Measurements from ENCODE around the gene POTEJ. TPM values are rescaled to one million over a fixed set of nuclear protein-coding genes. Genes with fewer than 3 reads are reported as not detected.
"Not testable (repeated sequence)": the region's sequence is repeated elsewhere in the genome, so short reads cannot be mapped to it uniquely, and the experiment has no call there.

Gene POTEJ
- total RNA-seq, 1 donor from 2014 or later, result not detected

DNA sequence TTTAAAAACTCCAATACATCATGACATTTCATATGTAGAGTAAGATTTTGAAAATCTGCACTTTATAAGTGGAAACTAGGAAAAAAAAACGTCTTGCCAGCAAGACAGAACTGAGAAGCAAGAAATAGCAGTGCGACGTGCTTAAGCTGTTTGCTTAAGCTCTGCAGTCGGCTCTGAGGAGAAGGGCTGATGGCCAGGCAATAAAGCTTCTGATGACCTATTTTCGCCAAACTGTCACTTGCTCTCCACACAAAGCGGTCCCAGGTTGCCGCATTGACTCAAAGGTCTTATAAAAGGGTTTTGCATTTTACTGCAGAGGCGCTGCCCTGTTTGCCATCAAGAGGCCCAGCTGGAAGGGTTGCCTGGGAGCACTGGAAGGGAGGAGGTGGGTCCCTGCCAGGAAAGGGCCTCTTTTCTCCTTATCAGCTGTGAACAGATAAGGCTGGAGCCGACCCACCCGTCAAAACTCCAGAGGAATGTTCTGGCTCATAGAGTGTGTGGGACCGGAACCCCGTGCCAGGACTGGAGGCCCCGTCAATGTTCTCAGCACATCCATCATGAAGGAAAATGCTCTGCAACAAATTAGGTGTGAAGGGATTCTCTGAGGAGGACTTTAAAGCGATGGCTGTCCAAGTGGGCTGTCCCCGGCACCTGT, 9.5 kb upstream of the POTEJ start:
- DNase-seq (ENCODE audit: low read depth), result not testable (repeated sequence)

DNA sequence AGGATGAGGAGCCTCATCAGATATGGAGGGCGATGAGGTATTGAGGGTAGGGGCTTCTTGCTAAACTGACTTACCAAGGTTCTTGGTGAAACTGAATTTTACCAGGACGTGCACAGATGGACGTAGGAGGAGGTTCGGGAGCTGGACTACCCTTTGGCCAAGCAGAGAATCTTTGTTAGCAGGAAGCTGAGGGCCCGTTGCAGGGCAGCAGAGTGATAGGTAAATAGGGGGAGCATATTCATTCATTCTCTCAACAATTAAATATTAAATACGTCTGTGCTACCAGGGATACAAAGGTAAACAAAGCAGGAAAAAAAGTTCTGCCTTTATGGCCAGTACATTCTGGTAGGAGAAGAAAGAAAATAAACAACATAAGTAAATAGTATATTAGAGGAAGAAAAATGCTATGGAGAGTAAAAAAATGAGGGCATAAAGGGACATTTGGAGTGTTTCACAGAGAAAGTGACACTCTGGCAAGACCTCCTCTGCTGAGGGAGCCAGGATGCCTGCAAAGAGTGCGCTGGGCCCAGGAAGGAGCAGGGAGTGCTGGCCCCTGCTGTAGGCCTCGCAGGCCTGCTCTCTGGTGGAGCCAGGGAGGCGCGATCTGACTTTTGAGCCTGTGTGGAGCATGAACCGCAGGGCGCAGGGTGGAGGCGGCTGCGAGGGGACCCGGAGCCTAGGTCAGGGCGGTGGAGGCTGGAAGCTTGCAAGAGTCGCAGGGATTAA, 2.8 kb upstream of the POTEJ start:
- DNase-seq (ENCODE audit: low read depth), result not testable (repeated sequence)

- not testable (repeated sequence) for DNase-seq (ENCODE audit: low read depth)
Measured at GRCh38 chr2:130609002-130609920, 2.0 kb upstream of the POTEJ start.

GRCh38 chr2:130610486-130610885, 754 bp upstream of the POTEJ start:
- DNase-seq (ENCODE audit: low read depth), result not testable (repeated sequence)

- DNase-seq (ENCODE audit: low read depth), result not testable (repeated sequence)
Measured at GRCh38 chr2:130628784-130629475, 17.7 kb downstream of the POTEJ start.

DNA sequence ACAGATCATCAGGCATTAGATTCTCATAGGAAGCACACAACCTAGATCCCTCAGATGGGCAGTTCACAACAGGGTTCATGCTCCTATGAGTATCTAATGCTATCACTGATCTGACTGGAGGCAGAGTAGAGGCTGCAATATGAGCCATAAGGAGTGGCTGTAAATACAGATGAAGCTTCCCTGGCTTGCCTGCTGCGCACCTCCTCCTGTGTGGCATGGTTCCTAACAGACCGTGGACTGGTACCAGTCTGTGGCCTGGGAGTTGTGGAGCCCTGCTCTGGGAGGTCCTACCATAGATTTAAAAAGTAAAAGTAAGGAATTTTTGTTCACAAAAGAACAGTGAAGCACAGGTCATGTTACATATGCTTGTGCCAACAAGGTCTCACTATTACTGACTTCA, 27.7 kb downstream of the POTEJ start:
- not testable (repeated sequence) for DNase-seq (ENCODE audit: low read depth)

DNA sequence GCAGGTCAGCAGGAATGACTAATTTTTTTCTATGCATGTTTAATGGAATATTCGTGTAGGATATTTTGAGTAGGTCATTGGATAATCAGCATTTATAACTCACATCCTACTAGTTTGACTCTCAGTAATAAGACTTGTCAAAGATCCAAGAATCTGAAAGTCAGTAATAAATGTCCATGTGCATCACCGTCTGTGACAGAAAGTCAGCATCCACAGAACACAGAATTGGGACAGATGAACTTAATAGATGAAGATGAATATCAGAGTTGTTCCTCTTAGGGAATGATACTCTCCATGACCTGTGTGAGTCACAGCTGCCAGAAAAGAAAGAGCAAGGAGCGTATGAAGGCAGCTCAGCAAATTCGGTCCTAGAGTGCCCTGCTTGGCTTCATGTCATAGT, 30.4 kb downstream of the POTEJ start:
- DNase-seq (ENCODE audit: low read depth), result not testable (repeated sequence)

- not testable (repeated sequence) for DNase-seq (ENCODE audit: low read depth)
Measured at GRCh38 chr2:130649285-130649684, 38.0 kb downstream of the POTEJ start.

DNA sequence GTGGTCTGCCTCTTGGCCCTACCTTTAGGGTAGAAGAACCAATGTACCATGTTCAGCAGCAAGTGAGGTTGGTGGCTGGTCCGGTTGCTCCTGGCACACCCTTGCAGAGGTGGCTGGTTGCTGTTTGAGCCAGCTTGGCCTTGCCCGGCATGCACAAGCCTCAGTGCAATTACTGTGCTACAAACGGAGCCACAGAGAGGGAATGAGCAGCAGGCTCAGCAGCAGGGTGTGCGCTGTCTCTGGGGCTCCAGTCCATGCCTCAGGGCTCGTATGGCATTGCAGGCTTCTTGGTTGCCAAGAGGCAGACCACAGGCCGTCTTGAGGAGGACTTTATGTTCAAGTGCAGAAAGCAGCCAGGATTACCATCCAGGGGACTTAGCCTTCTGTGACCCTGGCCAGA, 53.3 kb downstream of the POTEJ start:
- not testable (repeated sequence) for DNase-seq (ENCODE audit: low read depth)

DNA sequence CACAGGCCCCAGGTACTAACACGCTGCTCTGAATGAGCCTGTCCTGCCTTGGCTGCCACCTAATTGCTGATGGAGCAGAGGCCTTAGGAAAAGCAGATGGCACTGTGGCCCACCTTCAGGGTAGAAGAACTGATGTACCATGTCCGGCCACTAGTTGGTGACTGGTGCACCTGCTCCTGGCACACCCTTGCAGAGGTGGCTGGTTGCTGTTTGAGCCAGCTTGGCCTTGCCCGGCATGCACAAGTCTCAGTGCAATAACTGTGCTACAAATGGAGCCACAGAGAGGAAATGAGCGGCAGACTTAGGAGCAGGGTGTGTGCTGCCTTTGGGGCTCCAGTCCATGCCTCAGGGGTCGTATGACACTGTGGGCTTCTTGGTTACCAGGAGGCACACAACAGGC, 54.4 kb downstream of the POTEJ start:
- not testable (repeated sequence) for DNase-seq (ENCODE audit: low read depth)

GRCh38 chr2:130667516-130667915, 56.3 kb downstream of the POTEJ start:
- DNase-seq (ENCODE audit: low read depth), result not testable (repeated sequence)

- not testable (repeated sequence) for DNase-seq (ENCODE audit: low read depth)
Measured at GRCh38 chr2:130670026-130670745, 58.9 kb downstream of the POTEJ start.

GRCh38 chr2:130692041-130692770, 81.0 kb downstream of the POTEJ start:
- DNase-seq (ENCODE audit: low read depth), result not testable (repeated sequence)

DNA sequence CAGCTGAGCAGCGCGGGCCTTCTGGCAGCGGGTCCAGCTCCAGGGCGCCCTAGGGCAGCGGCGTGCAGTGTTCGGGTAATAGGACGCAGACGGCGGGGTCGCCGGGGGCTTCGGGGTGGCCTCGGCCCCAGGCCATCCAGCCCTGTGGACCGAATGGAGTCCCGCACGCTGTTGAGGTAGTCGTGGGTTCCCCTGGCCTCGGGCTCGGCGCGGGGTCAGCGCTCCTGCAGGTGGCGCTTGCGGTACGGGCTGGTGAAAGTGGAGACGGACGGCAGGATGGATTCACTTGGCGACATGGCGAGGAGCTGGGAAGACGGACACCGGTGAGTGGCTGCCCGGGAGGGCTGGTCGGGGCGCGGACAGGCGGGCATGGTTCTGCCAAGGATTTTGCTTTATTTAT, 82.2 kb downstream of the POTEJ start:
- DNase-seq (ENCODE audit: low read depth), result not testable (repeated sequence)

DNA sequence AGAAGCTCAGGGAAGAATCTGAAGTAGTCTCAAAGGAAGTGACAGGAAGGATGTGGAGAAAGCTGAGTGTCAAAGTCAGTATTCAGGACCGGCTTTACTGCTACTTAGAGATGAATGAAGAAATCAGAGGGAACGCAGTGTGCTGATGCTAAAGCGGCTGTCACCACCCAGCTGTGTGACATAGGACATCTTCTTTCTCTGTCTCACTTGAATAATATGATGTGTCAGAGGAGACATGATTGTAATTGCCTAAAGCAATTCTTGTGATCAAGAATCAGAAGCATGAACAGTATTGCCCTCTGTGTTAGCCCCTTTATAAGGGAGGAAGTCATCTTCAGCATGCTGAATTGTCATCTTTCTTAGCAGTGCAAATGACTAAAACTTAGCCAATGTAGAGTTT, 92.0 kb downstream of the POTEJ start:
- not testable (repeated sequence) for DNase-seq (ENCODE audit: low read depth)

Data from myocyte (in vitro differentiated cells).